RWPE1 (cell line): ENCODE measurements around the gene TRIM24.
"Not testable (repeated sequence)": the region's sequence is repeated elsewhere in the genome, so short reads cannot be mapped to it uniquely, and the experiment has no call there.

ENCODE experiments used
- CTCF ChIA-PET: fragments of 350-600 bp; sonication (Branson Sonifier 250); formaldehyde crosslinking; extraction: SDS; loops from one replicate; lab custom pipeline; 2021; lab: Yijun Ruan, JAX
- POLR2A ChIA-PET: fragments of 400-600 bp; formaldehyde crosslinking; extraction: SDS; loops from one replicate; lab custom pipeline; 2020; ENCODE audit warnings: antibody characterized with exemption; ENCODE audit not compliant: low non-redundant PET; lab: Yijun Ruan, JAX
- DNase-seq: peaks from one replicate; pipeline ENCODE4 v3.0.0; 2012; ENCODE audit warnings: low spot score
- H3K27ac ChIP-seq: fragments of 450-650 bp; 2 replicates; pipeline ENCODE4 v1.5.1; 2017
- TF ChIP-seq, protein P1 (sequence below): fragments of 450-650 bp; conservative IDR thresholded peaks from 2 replicates; pipeline ENCODE4 v1.5.1; 2017; ENCODE audit warnings: low read depth, mild to moderate bottlenecking

The TRIM24 gene

DNA sequence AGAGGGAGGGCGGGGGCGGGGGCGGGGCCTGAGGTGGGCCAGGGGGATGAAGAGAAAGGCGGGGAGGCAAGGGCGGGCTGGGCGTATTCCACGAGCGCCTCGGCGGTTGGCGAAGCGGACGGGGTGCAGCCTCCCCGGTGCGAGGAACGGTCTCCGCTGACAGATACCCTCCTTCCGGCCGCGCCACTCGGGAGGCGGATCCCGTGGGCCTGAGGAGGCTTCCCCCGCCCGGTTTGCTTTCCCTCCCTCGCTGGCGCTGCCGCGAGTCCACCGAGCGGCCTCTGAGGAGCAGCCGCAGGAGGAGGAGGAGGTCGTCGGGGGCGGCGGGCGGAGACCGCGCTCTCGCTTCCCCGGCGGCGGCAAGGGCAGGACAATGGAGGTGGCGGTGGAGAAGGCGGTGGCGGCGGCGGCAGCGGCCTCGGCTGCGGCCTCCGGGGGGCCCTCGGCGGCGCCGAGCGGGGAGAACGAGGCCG, at the start of gene TRIM24:
Gene TRIM24 (plus strand): TSS at position 84 of the 473 bp plus-strand sequence. CDS start 290 bp downstream, at position 374.
- peak; percentile 96 for DNase-seq
- TF ChIP-seq, protein P1, sequence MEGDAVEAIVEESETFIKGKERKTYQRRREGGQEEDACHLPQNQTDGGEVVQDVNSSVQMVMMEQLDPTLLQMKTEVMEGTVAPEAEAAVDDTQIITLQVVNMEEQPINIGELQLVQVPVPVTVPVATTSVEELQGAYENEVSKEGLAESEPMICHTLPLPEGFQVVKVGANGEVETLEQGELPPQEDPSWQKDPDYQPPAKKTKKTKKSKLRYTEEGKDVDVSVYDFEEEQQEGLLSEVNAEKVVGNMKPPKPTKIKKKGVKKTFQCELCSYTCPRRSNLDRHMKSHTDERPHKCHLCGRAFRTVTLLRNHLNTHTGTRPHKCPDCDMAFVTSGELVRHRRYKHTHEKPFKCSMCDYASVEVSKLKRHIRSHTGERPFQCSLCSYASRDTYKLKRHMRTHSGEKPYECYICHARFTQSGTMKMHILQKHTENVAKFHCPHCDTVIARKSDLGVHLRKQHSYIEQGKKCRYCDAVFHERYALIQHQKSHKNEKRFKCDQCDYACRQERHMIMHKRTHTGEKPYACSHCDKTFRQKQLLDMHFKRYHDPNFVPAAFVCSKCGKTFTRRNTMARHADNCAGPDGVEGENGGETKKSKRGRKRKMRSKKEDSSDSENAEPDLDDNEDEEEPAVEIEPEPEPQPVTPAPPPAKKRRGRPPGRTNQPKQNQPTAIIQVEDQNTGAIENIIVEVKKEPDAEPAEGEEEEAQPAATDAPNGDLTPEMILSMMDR: no peak
- POLR2A ChIA-PET: no interaction called here
- CTCF ChIA-PET: no interaction called here
- peak within 1 kb of the TSS; percentile 97 for H3K27ac ChIP-seq

DNA sequence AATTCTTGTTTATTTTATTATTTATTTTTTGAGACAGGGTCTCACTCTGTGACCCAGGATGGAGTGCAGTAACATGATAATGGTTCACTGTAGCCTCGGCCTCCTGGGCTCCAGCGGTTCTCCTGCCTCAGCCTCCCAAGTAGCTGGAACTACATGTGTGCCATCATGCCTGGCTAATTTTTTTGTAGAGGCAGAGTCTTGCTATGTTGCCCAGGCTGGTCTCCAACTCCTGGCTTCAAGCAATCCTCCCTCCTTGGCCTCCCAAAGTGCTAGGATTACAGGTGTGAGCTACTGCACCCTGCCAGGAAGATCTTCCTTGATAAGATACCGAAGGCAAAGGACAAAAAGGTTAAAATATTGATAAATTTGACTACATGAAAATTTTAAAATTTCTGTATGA, 48.0 kb upstream of the TRIM24 start:
- H3K27ac ChIP-seq, POLR2A ChIA-PET, DNase-seq, CTCF ChIA-PET: not testable (repeated sequence)

DNA sequence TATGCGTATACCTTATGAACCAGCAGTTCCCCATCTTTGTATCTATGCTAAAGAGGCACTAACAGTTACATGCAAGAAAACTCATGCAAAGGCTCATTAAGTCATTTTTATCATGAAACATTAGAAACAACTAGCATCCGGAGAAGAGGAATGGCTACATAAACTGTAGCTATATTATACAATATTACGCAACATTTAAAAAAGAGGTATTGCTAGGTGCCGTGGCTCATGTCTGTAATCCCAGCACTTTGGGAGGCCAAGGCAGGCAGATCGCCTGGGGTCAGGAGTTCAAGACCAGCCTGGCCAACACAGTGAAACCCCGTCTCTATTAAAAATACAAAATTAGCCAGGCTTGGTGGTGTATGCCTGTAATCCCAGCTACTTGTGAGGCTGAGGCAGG, 47.1 kb upstream of the TRIM24 start:
- CTCF ChIA-PET, DNase-seq, H3K27ac ChIP-seq, POLR2A ChIA-PET: not testable (repeated sequence)

DNA sequence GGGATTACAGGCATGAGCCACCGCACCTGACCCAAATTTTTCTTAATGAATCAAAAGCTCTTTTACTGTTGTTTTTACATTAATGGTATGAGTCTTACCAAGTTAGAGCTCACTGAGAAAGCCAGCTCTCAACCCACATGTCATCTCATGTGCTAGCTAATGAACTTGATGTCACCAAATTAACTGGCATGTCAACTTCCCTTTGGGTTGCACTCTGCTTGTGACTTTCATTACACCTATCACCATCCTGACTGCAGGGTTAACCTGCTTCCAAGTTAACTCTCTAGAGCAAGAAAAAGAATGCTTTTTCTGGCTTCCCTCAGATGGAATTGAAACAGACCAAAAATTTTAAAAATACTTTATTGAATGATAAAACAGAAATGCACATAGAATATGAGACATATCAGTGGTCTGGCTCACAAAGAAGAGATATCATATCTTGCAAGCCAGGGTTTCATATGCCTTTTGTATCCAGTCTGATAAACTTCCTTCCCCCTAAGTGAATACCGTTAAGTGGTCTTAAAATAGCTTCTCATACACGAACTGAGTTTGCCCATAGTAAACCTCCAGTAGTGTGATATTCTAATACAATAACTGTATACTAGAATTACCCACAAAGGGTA, 42.9 kb upstream of the TRIM24 start:
- H3K27ac ChIP-seq: no peak overlapping the region
- ChIA-PET POLR2A (no interaction called here), CTCF (no interaction called here)
- no peak for DNase-seq
- TF ChIP-seq, protein P1: no peak

DNA sequence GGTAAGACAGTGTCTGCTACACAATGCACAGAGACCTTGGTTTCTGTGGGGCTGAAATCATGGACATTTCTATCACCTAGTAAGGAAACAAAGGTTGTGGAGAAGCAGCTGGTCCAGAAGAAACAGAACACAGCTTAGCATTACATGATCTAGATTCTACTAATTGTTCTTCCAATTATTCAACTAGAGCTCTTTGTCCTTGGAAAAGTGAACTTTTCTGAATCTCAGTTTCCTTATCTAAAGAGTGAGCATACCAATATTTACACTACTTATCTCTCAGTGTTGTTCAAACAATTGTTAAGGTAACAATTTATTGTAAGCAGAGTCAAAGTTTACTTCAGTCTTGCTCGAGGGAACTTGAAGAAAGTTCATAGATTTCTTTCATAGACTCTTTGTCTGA, 42.3 kb upstream of the TRIM24 start:
- DNase-seq: no peak
- H3K27ac ChIP-seq: no peak overlapping the region
- ChIA-PET CTCF (no interaction called here), POLR2A (no interaction called here)
- TF ChIP-seq, protein P1: no peak

DNA sequence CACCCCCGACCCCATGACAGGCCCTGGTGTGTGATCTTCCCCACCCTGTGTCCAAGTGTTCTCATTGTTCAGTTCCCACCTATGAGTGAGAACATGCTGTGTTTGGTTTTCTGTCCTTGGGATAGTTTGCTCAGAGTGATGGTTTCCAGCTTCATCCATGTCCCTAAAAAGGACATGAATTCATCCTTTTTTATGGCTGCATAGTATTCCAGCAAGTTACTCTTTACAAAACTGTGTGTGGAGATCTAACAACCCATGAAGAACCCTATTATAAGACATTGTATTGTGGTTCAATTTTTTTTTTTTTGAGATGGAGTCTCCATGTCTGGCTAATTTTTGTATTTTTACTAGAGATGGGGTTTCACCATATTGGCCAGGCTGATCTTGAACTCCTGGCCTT, 41.7 kb upstream of the TRIM24 start:
- CTCF ChIA-PET, POLR2A ChIA-PET: not testable (repeated sequence)

DNA sequence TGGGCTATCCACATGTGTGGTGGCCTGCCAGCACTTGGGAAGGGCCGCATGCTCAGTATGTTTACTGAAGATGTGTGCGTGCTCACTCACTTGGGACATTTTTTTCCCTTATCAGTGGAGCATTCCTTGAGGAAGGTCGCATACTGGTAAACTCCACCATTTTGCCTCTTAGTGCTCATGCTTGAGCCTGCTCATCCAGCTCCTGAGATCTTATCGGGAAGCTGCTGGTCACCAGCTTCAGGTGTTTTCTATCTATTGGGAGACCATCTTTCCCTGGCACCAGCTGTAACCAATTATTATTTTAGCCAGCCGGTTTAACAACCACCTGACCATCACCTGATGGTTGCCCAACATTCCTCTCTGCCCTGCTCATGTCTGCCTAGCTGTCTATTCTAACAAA, 35.0 kb upstream of the TRIM24 start:
- H3K27ac ChIP-seq: no peak overlapping the region
- ChIA-PET POLR2A (no interaction called here), CTCF (no interaction called here)
- no peak for DNase-seq
- TF ChIP-seq, protein P1: no peak

More for the DNA sequence above, 41.7 kb upstream of the TRIM24 start:
- H3K27ac ChIP-seq, DNase-seq: not testable (repeated sequence)

DNA sequence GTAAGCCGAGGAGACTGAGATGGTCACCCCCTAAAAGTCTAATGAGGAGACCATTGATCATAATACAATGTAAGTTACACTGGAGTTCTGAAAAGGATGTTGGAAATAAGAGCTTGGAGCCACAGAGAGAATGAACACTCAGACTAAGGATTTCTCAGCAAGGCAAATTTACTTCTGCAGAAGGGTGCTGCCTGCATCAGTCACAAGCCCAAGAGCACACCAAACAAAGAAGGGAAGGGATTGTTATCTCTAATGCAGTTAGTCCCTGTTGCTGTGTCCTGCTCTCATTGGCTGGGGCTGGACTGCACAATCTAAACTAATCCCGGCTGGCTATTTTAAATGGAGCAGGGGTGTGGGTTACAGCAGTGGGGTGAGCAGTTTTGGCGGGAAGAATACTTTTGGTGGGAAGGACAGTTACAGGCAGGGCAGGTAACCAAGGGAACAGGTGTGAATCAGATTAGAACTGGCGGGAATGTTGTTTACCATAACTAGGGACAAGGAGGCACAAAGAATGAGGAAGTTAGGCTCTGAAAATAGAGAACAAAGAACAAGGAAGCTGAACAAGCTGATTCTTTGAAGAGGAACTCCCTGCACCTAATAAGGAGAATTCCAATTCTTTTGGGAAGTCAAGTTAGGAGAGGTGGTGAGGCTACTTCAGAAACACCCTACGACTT, 30.3 kb upstream of the TRIM24 start:
- CTCF ChIA-PET: no interaction called here
- TF ChIP-seq, protein P1: no peak
- POLR2A ChIA-PET: no interaction called here
- no peak overlapping the region for H3K27ac ChIP-seq
- DNase-seq: no peak
